Measurements from ENCODE around the gene YBX1. TPM values are rescaled to one million over a fixed set of nuclear protein-coding genes. Genes with fewer than 3 reads are reported as not detected.

YBX1 gene
- total and polyA plus RNA-seq, 2 of the 13 experiments (the other 11 are each of a cell fraction or from before 2014, with no cell fraction given): 339 to 628 TPM

- peak overlapping the region in 1 of 3 experiments; percentile 23; a peak in 1 of 6 replicates for H3K4me3 ChIP-seq (replicated peaks in 1 of 3; ENCODE audit: insufficient read depth in 1 of 3, low read depth in 2 of 3, low read length in 3 of 3)
- in situ Hi-C loops (cut with HindIII; ENCODE audit: extremely low pct_ligation_motif_present, low pct_unique_long_range_greater_than_20kb): loop anchor here (10.0 to 25.0 kb wide), 2 partner anchors 405 to 597 kb away; partner anchors contain the start of gene FOXJ3
- no peak overlapping the region for H3K27ac ChIP-seq (ENCODE audit: extremely low read length, insufficient read depth, low read length)
- no peaks in the 10 kb centered on the region for H3K9me3 ChIP-seq (ENCODE audit: low read length)
- H3K4me1 ChIP-seq (ENCODE audit: insufficient read depth, low read length): peaks cover 56% of the 10 kb centered on the region
- 26% methylated on average over 4 of the region's 8 CpGs for WGBS (ENCODE audit: low lambda C conversion rate)
- ChIA-PET POLR2A (interaction anchor here (0.9 to 3.6 kb wide), 2 partner anchors 25 kb away, joined by 3 to 28 read pairs; partner anchors contain the start of genes C1orf50 and P3H1), CTCF (ENCODE audit: low intra/inter-chr PET ratio, low total read pairs) (no interaction called here)
- no TSS peak for BruUV-seq (replicated peaks)
- no peak overlapping the region for H2AFZ ChIP-seq (ENCODE audit: low read length)
- no peaks in the 10 kb centered on the region for H4K20me1 ChIP-seq (ENCODE audit: insufficient read depth, low read length)
- no peaks in the 10 kb centered on the region for H3K79me2 ChIP-seq (ENCODE audit: insufficient read depth, low read length)
- H3K36me3 ChIP-seq (replicated peaks in 1 of 2; ENCODE audit: control insufficient read depth in 1 of 2, insufficient read depth in 2 of 2, low read length in 2 of 2): peaks cover 5 to 12% of the 10 kb centered on the region in 2 experiments; a peak in 3 of 5 replicates
- no peak for FAIRE-seq
- no peaks in the 10 kb centered on the region for H3K27me3 ChIP-seq (ENCODE audit: control insufficient read depth in 1 of 2, insufficient read depth in 2 of 2, low read length in 2 of 2)
- TF ChIP-seq MEIS1 (CRISPR knock-in tag; IDR thresholded peaks at IDR 0.05; ENCODE audit: borderline replicate concordance) (no peak), MIER3 (CRISPR knock-in tag; IDR thresholded peaks at IDR 0.05; ENCODE audit: borderline replicate concordance) (no peak), POGZ (CRISPR knock-in tag; IDR thresholded peaks at IDR 0.05) (no peak), ZNF205 (CRISPR knock-in tag; IDR thresholded peaks at IDR 0.05) (no peak), ZNF101 (CRISPR knock-in tag; IDR thresholded peaks at IDR 0.05; ENCODE audit: borderline replicate concordance, low read depth) (no peak), REXO4 (CRISPR knock-in tag; IDR thresholded peaks at IDR 0.05; ENCODE audit: borderline replicate concordance) (no peak), RORA (CRISPR knock-in tag; IDR thresholded peaks at IDR 0.05) (no peak), ERF (CRISPR knock-in tag; IDR thresholded peaks at IDR 0.05) (no peak), NR2F2 (IDR thresholded peaks at IDR 0.05; ENCODE audit: borderline replicate concordance, low read depth) (no peak), CC2D1A (CRISPR knock-in tag; IDR thresholded peaks at IDR 0.05) (no peak), CENPT (CRISPR knock-in tag; IDR thresholded peaks at IDR 0.05; ENCODE audit: low read depth) (no peak), ZNF33B (CRISPR knock-in tag; IDR thresholded peaks at IDR 0.05) (no peak), PREB (CRISPR knock-in tag; IDR thresholded peaks at IDR 0.05) (no peak), ZNF225 (CRISPR knock-in tag; IDR thresholded peaks at IDR 0.05) (no peak), ZNF605 (CRISPR knock-in tag; IDR thresholded peaks at IDR 0.05) (no peak), THYN1 (CRISPR knock-in tag; IDR thresholded peaks at IDR 0.05; ENCODE audit: borderline replicate concordance, low read depth) (no peak), ZNF564 (CRISPR knock-in tag; IDR thresholded peaks at IDR 0.05) (no peak)
- DNase-seq (ENCODE audit: low spot score): no peak
- H3K9ac ChIP-seq (ENCODE audit: insufficient read depth, low read depth, low read length): no peak overlapping the region
- intact Hi-C loops (cut with micrococcal nuclease; ENCODE audit: unreplicated experiment): loop anchor here (5.0 to 10.0 kb wide), 2 partner anchors 165 to 407 kb away; partner anchors contain the start of gene FOXJ3
- H3K4me2 ChIP-seq (ENCODE audit: low read depth, low read length): peak overlapping the region; percentile 49; the same call in 1 of the 2 replicates
- ATAC-seq: no peak
Observed at GRCh38 chr1:42742141-42742540, 59.9 kb downstream of the YBX1 start.

All from HepG2 (cell line).